Measurements from ENCODE around the gene SLC16A7.

Gene SLC16A7

GRCh38 chr12:59637692-59638070 is 41.9 kb downstream of the SLC16A7 start:
- H2AK5ac ChIP-seq (ENCODE audit: low read length): no peak overlapping the region
- H4K12ac ChIP-seq (ENCODE audit: low read depth, low read length): no peak overlapping the region
- H3K27me3 ChIP-seq (ENCODE audit: insufficient read depth, low read length): no peaks in the 10 kb centered on the region

DNA sequence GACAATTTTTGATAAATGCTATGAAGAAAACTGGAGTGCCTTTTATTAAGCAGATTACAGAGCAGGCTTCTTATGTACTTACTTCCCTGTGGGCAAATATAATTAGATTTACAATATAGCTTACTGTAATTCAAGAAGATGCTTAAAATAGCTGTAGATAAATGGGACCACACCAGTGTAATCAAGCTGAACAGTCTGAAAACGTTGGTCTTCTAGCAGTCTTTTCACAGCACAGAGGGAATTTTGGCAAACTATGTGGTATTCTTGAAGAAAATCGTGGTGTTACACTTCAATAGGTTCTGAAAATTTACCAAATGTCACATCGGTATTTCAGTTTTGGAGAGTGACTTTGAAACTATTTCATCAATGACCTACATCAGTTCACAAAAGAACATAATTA is 47.7 kb downstream of the SLC16A7 start:
- H4K91ac ChIP-seq (ENCODE audit: low read depth, low read length): no peak overlapping the region
- no peak overlapping the region for H3K14ac ChIP-seq (ENCODE audit: low read length)
- no peaks in the 10 kb centered on the region for H3K9me3 ChIP-seq (ENCODE audit: insufficient read depth, low read depth, low read length)
- no peaks in the 10 kb centered on the region for H3K27me3 ChIP-seq (ENCODE audit: insufficient read depth, low read length)
- H3K27ac ChIP-seq (ENCODE audit: low read depth, low read length): no peak overlapping the region
- H2AFZ ChIP-seq (ENCODE audit: insufficient read depth, low read length, poor library complexity): no peak overlapping the region
- H2BK12ac ChIP-seq (ENCODE audit: low read length): no peak overlapping the region
- H3K4ac ChIP-seq (ENCODE audit: low read depth, low read length): no peak overlapping the region
- no peak overlapping the region for H3K4me2 ChIP-seq (ENCODE audit: low read length)
- H3K79me1 ChIP-seq (ENCODE audit: low read length): no peaks in the 10 kb centered on the region
- no peak overlapping the region for H4K8ac ChIP-seq (ENCODE audit: low read depth, low read length)
- no peak overlapping the region for H3K4me3 ChIP-seq (ENCODE audit: low read depth, low read length)
- no peak overlapping the region for H3K23ac ChIP-seq (ENCODE audit: low read length)
- no peak for DNase-seq
- no peaks in the 10 kb centered on the region for H3K4me1 ChIP-seq (ENCODE audit: control insufficient read depth in 1 of 2, insufficient read depth in 2 of 2, low read length in 2 of 2)
- no peak overlapping the region for H3K9ac ChIP-seq (ENCODE audit: low read length)
- H2BK5ac ChIP-seq (ENCODE audit: low read depth, low read length, poor library complexity): no peak overlapping the region
- no peak overlapping the region for H4K12ac ChIP-seq (ENCODE audit: low read depth, low read length)
- H3K79me2 ChIP-seq (ENCODE audit: control insufficient read depth, insufficient read depth, low read length, poor library complexity): no peaks in the 10 kb centered on the region
- H3K36me3 ChIP-seq (ENCODE audit: control insufficient read depth in 1 of 2, insufficient read depth in 2 of 2, low read length in 2 of 2): no peaks in the 10 kb centered on the region
- no peak overlapping the region for H3K18ac ChIP-seq (ENCODE audit: low read length)
- no CpG with 5 or more reads among the region's 3 CpGs for WGBS (ENCODE audit: extremely low coverage, insufficient coverage, insufficient read length)
- H2BK120ac ChIP-seq (ENCODE audit: insufficient read depth, low read length, poor library complexity): no peak overlapping the region
- H2AK5ac ChIP-seq (ENCODE audit: low read length): no peak overlapping the region

More at GRCh38 chr12:59637692-59638070, 41.9 kb downstream of the SLC16A7 start:
- Histone ChIP-seq H3K36me3 (ENCODE audit: control insufficient read depth in 1 of 2, insufficient read depth in 2 of 2, low read length in 2 of 2) (no peaks in the 10 kb centered on the region), H3K4ac (ENCODE audit: low read depth, low read length) (no peak overlapping the region), H3K23ac (ENCODE audit: low read length) (no peak overlapping the region), H2BK120ac (ENCODE audit: insufficient read depth, low read length, poor library complexity) (no peak overlapping the region), H3K4me3 (ENCODE audit: low read depth, low read length) (no peak overlapping the region), H3K4me1 (ENCODE audit: control insufficient read depth in 1 of 2, insufficient read depth in 2 of 2, low read length in 2 of 2) (peaks cover 0 to 3% of the 10 kb centered on the region in 2 experiments), H3K9me3 (ENCODE audit: insufficient read depth, low read depth, low read length) (no peaks in the 10 kb centered on the region), H4K91ac (ENCODE audit: low read depth, low read length) (no peak overlapping the region), H2AFZ (ENCODE audit: insufficient read depth, low read length, poor library complexity) (no peak overlapping the region), H4K8ac (ENCODE audit: low read depth, low read length) (no peak overlapping the region), H2BK5ac (ENCODE audit: low read depth, low read length, poor library complexity) (no peak overlapping the region), H3K79me2 (ENCODE audit: control insufficient read depth, insufficient read depth, low read length, poor library complexity) (no peaks in the 10 kb centered on the region), H3K9ac (ENCODE audit: low read length) (no peak overlapping the region), H3K4me2 (ENCODE audit: low read length) (no peak overlapping the region), H2BK12ac (ENCODE audit: low read length) (no peak overlapping the region), H3K27ac (ENCODE audit: low read depth, low read length) (no peak overlapping the region), H3K14ac (ENCODE audit: low read length) (no peak overlapping the region), H3K79me1 (ENCODE audit: low read length) (no peaks in the 10 kb centered on the region), H3K18ac (ENCODE audit: low read length) (no peak overlapping the region)
- no peak for DNase-seq

DNA sequence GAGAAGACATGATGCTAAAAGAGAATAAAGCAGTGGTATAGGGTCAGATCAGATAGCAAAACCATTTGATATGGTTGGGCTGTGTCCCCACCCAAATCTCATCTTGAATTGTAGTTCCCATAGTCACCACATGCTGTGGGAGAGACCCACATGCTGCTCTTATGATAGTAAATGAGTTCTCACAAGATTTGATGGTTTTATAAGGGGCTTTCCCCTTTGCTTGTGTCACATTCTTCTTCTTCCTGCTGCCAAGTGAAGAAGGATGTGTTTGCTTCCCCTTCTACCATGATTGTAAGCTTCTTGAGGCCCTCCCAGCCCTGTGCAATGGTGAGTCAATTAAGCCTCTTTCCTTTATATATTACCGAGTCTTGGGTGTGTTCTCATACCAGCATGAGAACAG is 49.4 kb downstream of the SLC16A7 start:
- no CpG with 5 or more reads among the region's 1 CpG for WGBS (ENCODE audit: extremely low coverage, insufficient coverage, insufficient read length)
- no peak overlapping the region for H3K4me3 ChIP-seq (ENCODE audit: low read depth, low read length)

DNA sequence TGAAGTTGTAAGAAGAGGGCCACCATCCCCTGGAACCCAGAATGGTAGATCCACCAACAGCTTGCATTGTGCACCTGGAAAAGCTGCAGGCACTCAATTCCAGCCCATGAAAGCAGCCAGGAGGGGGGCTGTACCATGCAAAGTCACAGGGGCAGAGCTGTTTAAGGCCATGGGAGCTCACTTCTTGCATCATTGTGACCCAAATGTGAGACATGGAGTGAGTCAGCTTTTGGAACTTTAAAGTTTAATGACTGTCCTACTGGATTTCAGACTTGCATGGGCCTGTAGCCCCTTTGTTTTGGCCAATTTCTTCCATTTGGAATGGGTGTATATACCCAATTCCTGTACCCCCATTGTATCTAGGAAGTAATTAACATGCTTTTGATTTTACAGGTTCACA is 50.8 kb downstream of the SLC16A7 start:
- Histone ChIP-seq H3K27ac (ENCODE audit: low read depth, low read length) (no peak overlapping the region), H3K14ac (ENCODE audit: low read length) (no peak overlapping the region), H2AFZ (ENCODE audit: insufficient read depth, low read length, poor library complexity) (no peak overlapping the region), H3K4me2 (ENCODE audit: low read length) (no peak overlapping the region), H3K9me3 (ENCODE audit: insufficient read depth, low read depth, low read length) (no peaks in the 10 kb centered on the region), H2BK120ac (ENCODE audit: insufficient read depth, low read length, poor library complexity) (no peak overlapping the region), H3K27me3 (ENCODE audit: insufficient read depth, low read length) (no peaks in the 10 kb centered on the region), H3K36me3 (ENCODE audit: control insufficient read depth in 1 of 2, insufficient read depth in 2 of 2, low read length in 2 of 2) (no peaks in the 10 kb centered on the region), H3K18ac (ENCODE audit: low read length) (no peak overlapping the region), H3K79me2 (ENCODE audit: control insufficient read depth, insufficient read depth, low read length, poor library complexity) (no peaks in the 10 kb centered on the region), H3K4me1 (ENCODE audit: control insufficient read depth in 1 of 2, insufficient read depth in 2 of 2, low read length in 2 of 2) (no peaks in the 10 kb centered on the region), H4K8ac (ENCODE audit: low read depth, low read length) (no peak overlapping the region), H2BK12ac (ENCODE audit: low read length) (no peak overlapping the region), H3K79me1 (ENCODE audit: low read length) (no peaks in the 10 kb centered on the region), H4K91ac (ENCODE audit: low read depth, low read length) (no peak overlapping the region), H2AK5ac (ENCODE audit: low read length) (no peak overlapping the region), H3K9ac (ENCODE audit: low read length) (no peak overlapping the region), H3K4ac (ENCODE audit: low read depth, low read length) (no peak overlapping the region), H4K12ac (ENCODE audit: low read depth, low read length) (no peak overlapping the region), H2BK5ac (ENCODE audit: low read depth, low read length, poor library complexity) (no peak overlapping the region), H3K4me3 (ENCODE audit: low read depth, low read length) (no peak overlapping the region), H3K23ac (ENCODE audit: low read length) (no peak overlapping the region)
- DNase-seq: no peak

More for the DNA sequence above, 49.4 kb downstream of the SLC16A7 start:
- no peak overlapping the region for H3K14ac ChIP-seq (ENCODE audit: low read length)
- H3K23ac ChIP-seq (ENCODE audit: low read length): no peak overlapping the region
- H2BK5ac ChIP-seq (ENCODE audit: low read depth, low read length, poor library complexity): no peak overlapping the region
- no peaks in the 10 kb centered on the region for H3K4me1 ChIP-seq (ENCODE audit: control insufficient read depth in 1 of 2, insufficient read depth in 2 of 2, low read length in 2 of 2)
- no peak overlapping the region for H3K9ac ChIP-seq (ENCODE audit: low read length)
- H3K79me1 ChIP-seq (ENCODE audit: low read length): no peaks in the 10 kb centered on the region
- H3K36me3 ChIP-seq (ENCODE audit: control insufficient read depth in 1 of 2, insufficient read depth in 2 of 2, low read length in 2 of 2): no peaks in the 10 kb centered on the region
- no peak overlapping the region for H3K4ac ChIP-seq (ENCODE audit: low read depth, low read length)
- H2BK12ac ChIP-seq (ENCODE audit: low read length): no peak overlapping the region
- no peaks in the 10 kb centered on the region for H3K9me3 ChIP-seq (ENCODE audit: insufficient read depth, low read depth, low read length)
- no peak overlapping the region for H3K27ac ChIP-seq (ENCODE audit: low read depth, low read length)
- no peak overlapping the region for H2AFZ ChIP-seq (ENCODE audit: insufficient read depth, low read length, poor library complexity)
- no peaks in the 10 kb centered on the region for H3K27me3 ChIP-seq (ENCODE audit: insufficient read depth, low read length)
- no peak overlapping the region for H3K18ac ChIP-seq (ENCODE audit: low read length)
- H2AK5ac ChIP-seq (ENCODE audit: low read length): no peak overlapping the region
- no peak for DNase-seq
- no peak overlapping the region for H4K8ac ChIP-seq (ENCODE audit: low read depth, low read length)
- no peak overlapping the region for H4K91ac ChIP-seq (ENCODE audit: low read depth, low read length)
- no peak overlapping the region for H3K4me2 ChIP-seq (ENCODE audit: low read length)
- H2BK120ac ChIP-seq (ENCODE audit: insufficient read depth, low read length, poor library complexity): no peak overlapping the region
- H4K12ac ChIP-seq (ENCODE audit: low read depth, low read length): no peak overlapping the region
- H3K79me2 ChIP-seq (ENCODE audit: control insufficient read depth, insufficient read depth, low read length, poor library complexity): no peaks in the 10 kb centered on the region

GRCh38 chr12:59649203-59649602 is 53.4 kb downstream of the SLC16A7 start:
- no peak overlapping the region for H3K4ac ChIP-seq (ENCODE audit: low read depth, low read length)
- no peak overlapping the region for H2BK120ac ChIP-seq (ENCODE audit: insufficient read depth, low read length, poor library complexity)
- H4K91ac ChIP-seq (ENCODE audit: low read depth, low read length): no peak overlapping the region
- no peak overlapping the region for H4K8ac ChIP-seq (ENCODE audit: low read depth, low read length)
- no peaks in the 10 kb centered on the region for H3K36me3 ChIP-seq (ENCODE audit: control insufficient read depth in 1 of 2, insufficient read depth in 2 of 2, low read length in 2 of 2)
- no peak overlapping the region for H3K18ac ChIP-seq (ENCODE audit: low read length)
- no peak overlapping the region for H3K4me2 ChIP-seq (ENCODE audit: low read length)
- WGBS (ENCODE audit: extremely low coverage, insufficient coverage, insufficient read length): 100% methylated on average over 2 of the region's 2 CpGs
- no peak overlapping the region for H4K12ac ChIP-seq (ENCODE audit: low read depth, low read length)
- no peak for DNase-seq
- no peaks in the 10 kb centered on the region for H3K79me2 ChIP-seq (ENCODE audit: control insufficient read depth, insufficient read depth, low read length, poor library complexity)
- H3K9me3 ChIP-seq (ENCODE audit: insufficient read depth, low read depth, low read length): no peaks in the 10 kb centered on the region
- H3K4me3 ChIP-seq (ENCODE audit: low read depth, low read length): no peak overlapping the region
- no peak overlapping the region for H3K14ac ChIP-seq (ENCODE audit: low read length)
- H2BK12ac ChIP-seq (ENCODE audit: low read length): no peak overlapping the region
- H3K23ac ChIP-seq (ENCODE audit: low read length): no peak overlapping the region
- no peak overlapping the region for H2AFZ ChIP-seq (ENCODE audit: insufficient read depth, low read length, poor library complexity)
- no peak overlapping the region for H2BK5ac ChIP-seq (ENCODE audit: low read depth, low read length, poor library complexity)
- no peak overlapping the region for H3K9ac ChIP-seq (ENCODE audit: low read length)
- H3K27ac ChIP-seq (ENCODE audit: low read depth, low read length): no peak overlapping the region
- no peaks in the 10 kb centered on the region for H3K27me3 ChIP-seq (ENCODE audit: insufficient read depth, low read length)
- no peaks in the 10 kb centered on the region for H3K79me1 ChIP-seq (ENCODE audit: low read length)
- no peaks in the 10 kb centered on the region for H3K4me1 ChIP-seq (ENCODE audit: control insufficient read depth in 1 of 2, insufficient read depth in 2 of 2, low read length in 2 of 2)
- H2AK5ac ChIP-seq (ENCODE audit: low read length): no peak overlapping the region
